Loucy (cell line): ENCODE measurements around the gene DLGAP4.

ENCODE experiments used
- H2AFZ ChIP-seq: fragments of 200-600 bp; sonication (generic); 2 replicates; pipeline ENCODE4 v1.6.0; 2016; ENCODE audit warnings: antibody characterized with exemption, mild to moderate bottlenecking, low read length, moderate library complexity
- H3F3A ChIP-seq: fragments of 200-600 bp; 2 replicates; pipeline ENCODE4 v1.6.0; 2016; ENCODE audit warnings: antibody characterized with exemption, low read depth, mild to moderate bottlenecking
- H3K27me3 ChIP-seq: fragments of 200-600 bp; sonication (generic); 2 replicates; pipeline ENCODE4 v1.6.1; 2014; ENCODE audit warnings: low read length, mild to moderate bottlenecking; ENCODE audit not compliant: insufficient read depth, poor library complexity, severe bottlenecking
- H3K36me3 ChIP-seq: fragments of 200-600 bp; sonication (generic); 2 replicates; pipeline ENCODE4 v1.6.1; 2016; ENCODE audit warnings: low read length; ENCODE audit not compliant: insufficient read depth
- H3K4me1 ChIP-seq: fragments of 200-600 bp; sonication (generic); 2 replicates; pipeline ENCODE4 v1.5.1; 2014; ENCODE audit warnings: low read length, mild to moderate bottlenecking; ENCODE audit not compliant: insufficient read depth, poor library complexity, severe bottlenecking
- H3K4me2 ChIP-seq: fragments of 200-600 bp; sonication (generic); 2 replicates; pipeline ENCODE4 v1.6.0; 2014; ENCODE audit warnings: antibody characterized with exemption, low read length, low read depth, mild to moderate bottlenecking; ENCODE audit not compliant: poor library complexity, severe bottlenecking
- H3K4me3 ChIP-seq: fragments of 200-600 bp; sonication (generic); 2 replicates; pipeline ENCODE4 v1.5.1; 2014; ENCODE audit warnings: low read length, mild to moderate bottlenecking, mixed read lengths; ENCODE audit not compliant: poor library complexity, severe bottlenecking
- H3K79me2 ChIP-seq: fragments of 200-600 bp; sonication (generic); 2 replicates; pipeline ENCODE4 v1.6.1; 2014; ENCODE audit warnings: low read length; ENCODE audit not compliant: insufficient read depth
- H3K9ac ChIP-seq: fragments of 200-600 bp; sonication (generic); 2 replicates; pipeline ENCODE4 v1.6.0; 2014; ENCODE audit warnings: mild to moderate bottlenecking, low read depth, low read length, moderate library complexity; ENCODE audit not compliant: poor library complexity, severe bottlenecking
- H3K9me2 ChIP-seq: fragments of 200-600 bp; sonication (generic); replicated peaks from 2 replicates; pipeline ENCODE4 v1.6.1; 2016; ENCODE audit warnings: low read depth, low read length, mixed read lengths
- H3K9me3 ChIP-seq: fragments of 200-600 bp; sonication (generic); 2 replicates; pipeline ENCODE4 v1.6.1; 2014; ENCODE audit warnings: mild to moderate bottlenecking, antibody characterized with exemption, low read length, low read depth; ENCODE audit not compliant: insufficient read depth
- H4K20me1 ChIP-seq: fragments of 200-600 bp; sonication (generic); 2 replicates; pipeline ENCODE4 v1.6.0; 2014; ENCODE audit warnings: antibody characterized with exemption, low read length, mild to moderate bottlenecking; ENCODE audit not compliant: insufficient read depth, poor library complexity, severe bottlenecking
- EZH2phosphoT487 ChIP-seq: fragments of 200-600 bp; IDR thresholded peaks from 2 replicates; pipeline ENCODE4 v1.6.1; 2018; ENCODE audit warnings: antibody characterized with exemption, mild to moderate bottlenecking, moderate library complexity, borderline replicate concordance
- TF ChIP-seq, protein P1 (sequence below): fragments of 200-600 bp; sonication (generic); conservative IDR thresholded peaks from 2 replicates; pipeline ENCODE4 v1.5.1; 2014; ENCODE audit warnings: mild to moderate bottlenecking, antibody characterized with exemption, low read length

DLGAP4 gene

DNA sequence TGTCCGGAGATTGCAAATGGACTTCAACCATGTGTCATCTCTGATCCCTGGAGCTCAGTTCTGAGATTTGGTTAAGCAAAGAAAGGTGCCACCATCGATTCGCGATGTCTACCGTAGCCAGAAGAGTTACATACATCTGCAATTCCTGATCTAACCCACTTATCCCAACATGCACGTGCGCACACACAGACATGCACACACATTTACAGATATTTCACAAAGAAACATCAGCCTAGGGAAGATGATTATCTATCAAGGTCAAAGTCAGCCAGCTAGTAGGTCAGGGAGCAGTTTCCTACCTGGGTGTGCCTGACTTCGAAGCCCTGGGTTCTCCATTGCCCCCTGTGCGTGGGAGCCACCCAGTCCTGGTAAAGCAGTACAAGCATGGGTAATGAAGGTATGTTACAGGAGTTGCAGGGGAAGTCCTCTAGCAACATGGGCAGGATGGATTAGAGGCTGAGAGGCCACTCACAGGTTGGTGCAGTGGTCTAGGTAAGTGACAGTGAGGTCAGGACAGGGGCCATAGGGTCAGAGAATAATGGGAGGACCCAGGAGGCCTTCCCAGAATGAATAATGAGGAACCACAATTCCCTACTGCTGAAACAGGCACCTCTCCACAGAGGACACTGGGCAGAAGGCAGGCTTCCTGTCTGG is 150.0 kb downstream of the DLGAP4 start:
- Histone ChIP-seq H3K4me2 (no peak overlapping the region), H3K36me3 (no peaks in the 10 kb centered on the region), H3K4me3 (no peak overlapping the region), H3K9me3 (no peaks in the 10 kb centered on the region), H3K27me3 (no peaks in the 10 kb centered on the region), H3K4me1 (peaks cover 7% of the 10 kb centered on the region), H3K79me2 (no peaks in the 10 kb centered on the region), H2AFZ (no peak overlapping the region), H3K9ac (no peak overlapping the region), H4K20me1 (no peaks in the 10 kb centered on the region), H3F3A (no peaks in the 10 kb centered on the region), H3K9me2 (no peaks in the 10 kb centered on the region)
- TF ChIP-seq EZH2phosphoT487 = no peak
- TF ChIP-seq, protein P1, sequence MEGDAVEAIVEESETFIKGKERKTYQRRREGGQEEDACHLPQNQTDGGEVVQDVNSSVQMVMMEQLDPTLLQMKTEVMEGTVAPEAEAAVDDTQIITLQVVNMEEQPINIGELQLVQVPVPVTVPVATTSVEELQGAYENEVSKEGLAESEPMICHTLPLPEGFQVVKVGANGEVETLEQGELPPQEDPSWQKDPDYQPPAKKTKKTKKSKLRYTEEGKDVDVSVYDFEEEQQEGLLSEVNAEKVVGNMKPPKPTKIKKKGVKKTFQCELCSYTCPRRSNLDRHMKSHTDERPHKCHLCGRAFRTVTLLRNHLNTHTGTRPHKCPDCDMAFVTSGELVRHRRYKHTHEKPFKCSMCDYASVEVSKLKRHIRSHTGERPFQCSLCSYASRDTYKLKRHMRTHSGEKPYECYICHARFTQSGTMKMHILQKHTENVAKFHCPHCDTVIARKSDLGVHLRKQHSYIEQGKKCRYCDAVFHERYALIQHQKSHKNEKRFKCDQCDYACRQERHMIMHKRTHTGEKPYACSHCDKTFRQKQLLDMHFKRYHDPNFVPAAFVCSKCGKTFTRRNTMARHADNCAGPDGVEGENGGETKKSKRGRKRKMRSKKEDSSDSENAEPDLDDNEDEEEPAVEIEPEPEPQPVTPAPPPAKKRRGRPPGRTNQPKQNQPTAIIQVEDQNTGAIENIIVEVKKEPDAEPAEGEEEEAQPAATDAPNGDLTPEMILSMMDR = no peak

DNA sequence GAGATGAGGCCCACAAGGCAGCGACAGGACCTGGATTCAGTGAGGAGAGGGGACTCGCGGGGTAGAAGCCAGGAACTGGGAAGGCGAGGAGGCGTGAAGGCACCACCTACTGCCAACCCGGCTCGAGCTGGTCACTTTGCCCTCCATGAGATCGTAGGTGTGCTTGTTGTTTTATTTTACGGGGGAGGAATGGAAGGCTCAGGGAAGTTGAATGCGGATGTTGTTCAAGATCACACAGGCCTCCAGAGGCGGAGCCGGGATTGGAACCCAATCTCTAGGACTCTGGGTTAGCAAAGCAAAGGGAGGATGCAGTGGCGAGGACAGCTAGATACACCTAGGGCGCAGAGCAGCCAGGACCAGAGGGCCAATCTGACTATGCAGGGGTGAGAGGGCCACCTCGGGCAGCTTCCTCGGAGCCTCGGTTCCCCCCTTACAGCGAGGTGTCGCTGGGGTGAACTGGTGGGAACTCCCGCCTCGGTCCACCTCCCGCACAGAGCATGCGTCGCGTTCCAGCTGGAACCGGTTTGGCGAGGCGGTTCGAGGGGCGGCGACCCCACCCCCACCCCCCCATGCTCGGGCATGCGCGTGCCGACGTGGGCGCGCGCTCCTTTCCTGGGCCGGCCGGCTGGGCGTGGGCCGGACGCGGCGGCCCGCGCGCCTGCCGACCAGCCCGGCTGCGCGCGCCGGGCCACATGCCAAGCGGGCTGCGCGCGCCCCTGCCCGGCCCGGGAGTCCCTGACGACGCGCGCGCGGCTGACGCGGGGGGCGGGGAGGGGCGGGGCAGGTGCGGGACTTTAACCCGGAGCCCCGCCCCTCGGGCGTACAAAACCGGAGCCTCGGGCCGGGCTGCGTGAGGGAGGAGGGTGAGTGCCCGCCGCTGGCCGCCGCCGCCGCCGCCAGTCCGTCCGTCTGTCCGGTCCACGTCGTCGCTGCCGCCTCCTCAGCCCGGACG is 154.8 kb downstream of the DLGAP4 start:
- H3K9me3 ChIP-seq = no peaks in the 10 kb centered on the region
- H4K20me1 ChIP-seq = peaks cover 29% of the 10 kb centered on the region
- H3K4me3 ChIP-seq = peak overlapping the region; percentile 62
- peak overlapping the region; percentile 66 for H3K4me2 ChIP-seq
- H3K27me3 ChIP-seq = no peaks in the 10 kb centered on the region
- TF ChIP-seq EZH2phosphoT487 = no peak
- H2AFZ ChIP-seq = peak overlapping the region; percentile 88
- H3K36me3 ChIP-seq = no peaks in the 10 kb centered on the region
- H3K4me1 ChIP-seq = peaks cover 40% of the 10 kb centered on the region
- peak overlapping the region; percentile 70 for H3K9ac ChIP-seq
- no peaks in the 10 kb centered on the region for H3K9me2 ChIP-seq
- peaks cover 39% of the 10 kb centered on the region for H3K79me2 ChIP-seq
- no peaks in the 10 kb centered on the region; the same call in 1 of the 2 replicates for H3F3A ChIP-seq

DNA sequence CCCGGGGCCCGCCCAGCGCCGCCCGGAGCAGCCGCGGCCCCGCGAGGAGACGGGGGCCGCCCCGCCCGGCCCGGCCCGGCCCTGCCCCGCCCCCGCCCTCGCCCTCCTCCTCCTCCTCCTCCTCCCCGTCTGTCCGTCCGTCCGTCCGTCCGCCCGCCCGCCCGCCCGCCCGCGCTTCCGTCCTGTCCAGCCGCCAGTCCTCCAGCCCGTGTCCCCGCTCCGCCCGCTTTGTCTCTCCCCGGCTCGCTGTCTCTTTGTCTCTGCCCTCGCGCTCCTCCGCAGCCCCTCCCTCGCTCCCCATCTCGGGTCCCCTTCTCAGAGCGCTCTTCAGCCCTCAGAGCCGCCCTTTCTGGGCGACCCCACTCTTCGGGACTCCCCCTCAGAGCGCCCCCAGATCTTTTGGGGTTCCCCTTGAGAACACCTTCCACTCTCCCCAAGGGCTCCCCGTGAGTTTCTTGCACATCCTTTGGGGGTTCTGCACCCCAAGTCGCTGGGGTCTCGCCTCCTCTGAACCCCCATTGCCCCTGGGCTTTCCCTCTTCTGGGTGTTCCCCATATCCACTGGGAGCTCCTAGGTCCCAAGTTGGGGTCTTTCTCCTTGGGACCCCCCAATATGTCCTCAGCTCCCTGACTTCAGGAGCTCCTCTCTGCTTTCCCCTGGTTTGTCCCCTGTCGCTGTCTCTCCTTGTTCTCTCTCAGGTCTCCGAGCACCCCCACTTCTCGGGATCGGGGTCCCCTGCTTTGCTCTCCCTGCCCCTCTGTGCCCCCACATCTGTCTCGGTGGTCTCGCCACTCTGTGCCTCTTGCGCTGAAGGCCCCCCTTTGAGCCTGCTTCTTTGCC is 155.7 kb downstream of the DLGAP4 start:
- Histone ChIP-seq H4K20me1 (peaks cover 32% of the 10 kb centered on the region), H3F3A (no peaks in the 10 kb centered on the region; the same call in 1 of the 2 replicates), H3K4me1 (peaks cover 49% of the 10 kb centered on the region), H2AFZ (peak overlapping the region; percentile 82), H3K9me2 (no peaks in the 10 kb centered on the region), H3K4me3 (peak overlapping the region; percentile 84), H3K27me3 (no peaks in the 10 kb centered on the region), H3K9me3 (no peaks in the 10 kb centered on the region), H3K9ac (peak overlapping the region; percentile 88), H3K79me2 (peaks cover 44% of the 10 kb centered on the region), H3K36me3 (no peaks in the 10 kb centered on the region), H3K4me2 (peak overlapping the region; percentile 99)
- TF ChIP-seq EZH2phosphoT487 = no peak
- TF ChIP-seq, protein P1 = no peak
